ENCODE data around the gene SPINT1. TPM values are rescaled to one million over a fixed set of nuclear protein-coding genes. Genes with fewer than 3 reads are reported as not detected.

Gene SPINT1
- total and polyA plus RNA-seq, 7 donors: 0.03 to 0.54 (median 0.19) TPM

- TF ChIP-seq CTCF (IDR thresholded peaks at IDR 0.05): peak; percentile 89
- peaks cover 51% of the 10 kb centered on the region for H3K4me1 ChIP-seq
- ATAC-seq: peak; percentile 80 to 84 (median 82)
- peak; percentile 89 to 94 for DNase-seq
- WGBS, 3 donors: 0 to 2% (median 1%) methylated on average over 16 to 36 of the region's 36 CpGs
- no peaks in the 10 kb centered on the region for H3K27me3 ChIP-seq (ENCODE audit: insufficient read depth in 3 of 3, low read length in 2 of 3)
- H3K36me3 ChIP-seq (ENCODE audit: insufficient read depth in 1 of 2, low read depth in 1 of 2): peaks cover 0 to 21% of the 10 kb centered on the region in 2 donors
- no peaks in the 10 kb centered on the region for H3K9me3 ChIP-seq
- H3K27ac ChIP-seq: peak overlapping the region; percentile 97
- peak overlapping the region; percentile 69 for H3K4me3 ChIP-seq
- intact Hi-C loops (cut with DNase I): loop anchor here (1.0 to 10.0 kb wide), 6 partner anchors 36 to 326 kb away; partner anchors contain the start of genes CHP1 (in 1 of the 2), EXD1 (in 1 of the 2) and INO80 (in 1 of the 2)
Observed at GRCh38 chr15:40906091-40906990, 62.5 kb downstream of the SPINT1 start.

GRCh38 chr15:40906991-40907802, 63.3 kb downstream of the SPINT1 start:
- H3K36me3 ChIP-seq (ENCODE audit: insufficient read depth in 1 of 2, low read depth in 1 of 2): peaks cover 0 to 21% of the 10 kb centered on the region in 2 donors
- H3K9me3 ChIP-seq: no peaks in the 10 kb centered on the region
- DNase-seq (peak in 1 of 2 donors; percentile 59), ATAC-seq (peak in 3 of 4 donors; percentile 15 to 29 (median 17))
- H3K4me3 ChIP-seq: peak overlapping the region; percentile 69
- intact Hi-C loops (cut with DNase I): loop anchor here (1.0 to 10.0 kb wide), 6 partner anchors 35 to 325 kb away; partner anchors contain the start of genes CHP1 (in 1 of the 2), EXD1 (in 1 of the 2) and INO80 (in 1 of the 2)
- WGBS, 3 donors: 10 to 14% (median 13%) methylated on average over 19 to 22 of the region's 22 CpGs
- TF ChIP-seq CTCF (IDR thresholded peaks at IDR 0.05): no peak
- H3K27ac ChIP-seq: peak overlapping the region; percentile 97
- peaks cover 51% of the 10 kb centered on the region for H3K4me1 ChIP-seq
- no peaks in the 10 kb centered on the region for H3K27me3 ChIP-seq (ENCODE audit: insufficient read depth in 3 of 3, low read length in 2 of 3)

Other genes with a start within 250 kb of the SPINT1 start
- under 1 TPM in 3 of 4 donors, not detected in 1; 0.04 to 0.50 (median 0.49) TPM for gene KNL1, start 249.8 kb upstream of the SPINT1 start, total RNA-seq
- under 1 TPM in 2 of 3 donors, not detected in 1; 0.03 to 0.18 TPM for gene KNL1, start 249.8 kb upstream of the SPINT1 start, polyA plus RNA-seq
- 1 to 10 TPM in 1 of 4 donors, under 1 TPM in 3; 0.41 to 1.5 (median 0.56) TPM for gene RAD51, start 148.9 kb upstream of the SPINT1 start, total RNA-seq
- gene RAD51, start 148.9 kb upstream of the SPINT1 start, polyA plus RNA-seq: under 1 TPM; 0.29 to 0.93 (median 0.90) TPM
- 10 to 100 TPM; 17.1 to 20.1 (median 18.6) TPM for gene RMDN3, start 88.8 kb upstream of the SPINT1 start, total RNA-seq
- 10 to 100 TPM; 11.1 to 30.9 (median 20.2) TPM for gene RMDN3, start 88.8 kb upstream of the SPINT1 start, polyA plus RNA-seq
- 1 to 10 TPM; 1.5 to 4.9 (median 2.9) TPM for gene GCHFR, start 80.0 kb upstream of the SPINT1 start, total RNA-seq
- 1 to 10 TPM; 4.3 to 6.7 (median 5.0) TPM for gene GCHFR, start 80.0 kb upstream of the SPINT1 start, polyA plus RNA-seq
- gene C15orf62, start 74.1 kb upstream of the SPINT1 start, total RNA-seq: not detected
- under 1 TPM; 0.05 to 0.19 (median 0.07) TPM for gene C15orf62, start 74.1 kb upstream of the SPINT1 start, polyA plus RNA-seq
- 10 to 100 TPM in 2 of 4 donors, 1 to 10 TPM in 2; 9.1 to 12.4 (median 10.8) TPM for gene ZFYVE19, start 37.0 kb upstream of the SPINT1 start, total RNA-seq
- 10 to 100 TPM; 16.9 to 31.5 (median 25.4) TPM for gene ZFYVE19, start 37.0 kb upstream of the SPINT1 start, polyA plus RNA-seq
- 10 to 100 TPM in 3 of 4 donors, 1 to 10 TPM in 1; 8.9 to 18.5 (median 13.0) TPM for gene DNAJC17, start 36.6 kb upstream of the SPINT1 start, total RNA-seq
- 10 to 100 TPM; 16.6 to 32.4 (median 32.0) TPM for gene DNAJC17, start 36.6 kb upstream of the SPINT1 start, polyA plus RNA-seq
- gene PPP1R14D, start 15.3 kb upstream of the SPINT1 start, total RNA-seq: not detected
- not detected for gene PPP1R14D, start 15.3 kb upstream of the SPINT1 start, polyA plus RNA-seq
- gene RHOV, start 30.2 kb downstream of the SPINT1 start, total RNA-seq: not detected
- gene RHOV, start 30.2 kb downstream of the SPINT1 start, polyA plus RNA-seq: under 1 TPM in 2 of 3 donors, not detected in 1; 0.10 to 0.23 TPM
- gene VPS18, start 50.4 kb downstream of the SPINT1 start, total RNA-seq: 10 to 100 TPM in 3 of 4 donors, 1 to 10 TPM in 1; 8.1 to 20.5 (median 16.3) TPM
- gene VPS18, start 50.4 kb downstream of the SPINT1 start, polyA plus RNA-seq: 10 to 100 TPM in 2 of 3 donors, 1 to 10 TPM in 1; 8.4 to 16.9 (median 12.3) TPM
- gene DLL4, start 85.3 kb downstream of the SPINT1 start, total RNA-seq: 10 to 100 TPM in 1 of 4 donors, 1 to 10 TPM in 3; 7.2 to 13.1 (median 9.2) TPM
- 1 to 10 TPM; 4.0 to 6.1 (median 6.0) TPM for gene DLL4, start 85.3 kb downstream of the SPINT1 start, polyA plus RNA-seq
- gene CHAC1, start 109.4 kb downstream of the SPINT1 start, total RNA-seq: 100 to 1,000 TPM in 2 of 4 donors, 10 to 100 TPM in 1, 1 to 10 TPM in 1; 3.7 to 243 (median 96.3) TPM
- 100 to 1,000 TPM in 1 of 3 donors, 10 to 100 TPM in 2; 14.0 to 129 (median 49.0) TPM for gene CHAC1, start 109.4 kb downstream of the SPINT1 start, polyA plus RNA-seq

Measured in psoas muscle (tissue), 8 donors.